GM23338 (cell line): ENCODE results near the gene LRRC42. TPM values are rescaled to one million over a fixed set of nuclear protein-coding genes. Genes with fewer than 3 reads are reported as not detected.
A peak's percentile ranks its signal among the peaks of the same experiment; 100 is the strongest.

Source experiments
- ATAC-seq: fragments of 200-7000 bp; cut with Tn5 transposase; 3 replicates; pipeline ENCODE4 v1.9.1; 2020
- DNase-seq: peaks from one replicate; pipeline ENCODE4 v3.0.0-alpha.2; 2015; ENCODE audit warnings: low spot score
- H2AFZ ChIP-seq: fragments of 200-600 bp; sonication (generic); 2 replicates; pipeline ENCODE4 v1.8.0; 2016; ENCODE audit warnings: antibody characterized with exemption, mild to moderate bottlenecking, moderate library complexity
- H3F3A ChIP-seq: fragments of 200-600 bp; sonication (generic); replicated peaks from 2 replicates; pipeline ENCODE4 v1.8.0; 2017; ENCODE audit warnings: antibody characterized with exemption, mixed run types, low read depth
- H3K27ac ChIP-seq: fragments of 200-600 bp; sonication (generic); 2 replicates; pipeline ENCODE4 v1.6.1; 2016; ENCODE audit warnings: low read depth
- H3K27me3 ChIP-seq: fragments of 200-600 bp; sonication (generic); 2 replicates; pipeline ENCODE4 v1.8.0; 2016; ENCODE audit warnings: mild to moderate bottlenecking, mixed run types, moderate library complexity; ENCODE audit not compliant: insufficient read depth
- H3K36me3 ChIP-seq: fragments of 200-600 bp; sonication (generic); 2 replicates; pipeline ENCODE4 v1.8.0; 2016; ENCODE audit warnings: mild to moderate bottlenecking; ENCODE audit not compliant: insufficient read depth
- H3K4me1 ChIP-seq: fragments of 200-600 bp; sonication (generic); 2 replicates; pipeline ENCODE4 v1.8.0; 2016; ENCODE audit warnings: mild to moderate bottlenecking, moderate library complexity; ENCODE audit not compliant: insufficient read depth
- H3K4me2 ChIP-seq: fragments of 200-600 bp; sonication (generic); 2 replicates; pipeline ENCODE4 v1.7.1; 2017; ENCODE audit warnings: mixed run types
- H3K4me3 ChIP-seq: fragments of 200-600 bp; sonication (generic); 2 replicates; pipeline ENCODE4 v1.6.1; 2016; ENCODE audit warnings: mixed run types
- H3K79me2 ChIP-seq: fragments of 200-600 bp; sonication (generic); replicated peaks from 2 replicates; pipeline ENCODE4 v1.8.0; 2017; ENCODE audit warnings: mild to moderate bottlenecking; ENCODE audit not compliant: insufficient read depth
- H3K9me2 ChIP-seq: fragments of 200-600 bp; sonication (generic); 2 replicates; pipeline ENCODE4 v1.8.0; 2017; ENCODE audit not compliant: insufficient read depth
- H4K20me1 ChIP-seq: fragments of 200-600 bp; sonication (generic); replicated peaks from 2 replicates; pipeline ENCODE4 v1.8.0; 2017; ENCODE audit warnings: mild to moderate bottlenecking; ENCODE audit not compliant: insufficient read depth
- H3K27ac Mint-ChIP-seq: 2 replicates; pipeline ENCODE4 v1.8.0; 2020; ENCODE audit warnings: inconsistent platforms, mild to moderate bottlenecking, moderate library complexity, mixed read lengths
- H3K27me3 Mint-ChIP-seq: 3 replicates; pipeline ENCODE4 v1.8.0; 2022; ENCODE audit warnings: low read depth, mild to moderate bottlenecking, moderate library complexity, mixed read lengths, inconsistent platforms; ENCODE audit not compliant: insufficient read depth, poor library complexity
- H3K36me3 Mint-ChIP-seq: 3 replicates; pipeline ENCODE4 v1.8.0; 2021; ENCODE audit warnings: low read depth, mild to moderate bottlenecking, inconsistent platforms, moderate library complexity, mixed read lengths
- H3K4me1 Mint-ChIP-seq: 3 replicates; pipeline ENCODE4 v1.8.0; 2020; ENCODE audit warnings: mild to moderate bottlenecking, inconsistent platforms, mixed read lengths
- H3K4me3 Mint-ChIP-seq: 3 replicates; pipeline ENCODE4 v1.8.0; 2021; ENCODE audit warnings: moderate library complexity, mild to moderate bottlenecking, inconsistent platforms, mixed read lengths
- H3K9me3 Mint-ChIP-seq: 3 replicates; pipeline ENCODE4 v1.8.0; 2020; ENCODE audit warnings: moderate library complexity, mild to moderate bottlenecking, inconsistent platforms, mixed read lengths
- CREB1 ChIP-seq: fragments of 250-450 bp; sonication (Bioruptor Pico); IDR thresholded peaks from 2 replicates; pipeline ENCODE4 v1.5.0; 2020; ENCODE audit warnings: low read depth, mild to moderate bottlenecking, moderate library complexity
- EZH2phosphoT487 ChIP-seq: fragments of 200-600 bp; sonication (generic); IDR thresholded peaks from one replicate; pipeline ENCODE4 v1.8.1; 2018; ENCODE audit warnings: antibody characterized with exemption; ENCODE audit not compliant: unreplicated experiment
- NANOG ChIP-seq: IDR thresholded peaks from 2 replicates; pipeline ENCODE4 v1.6.1; 2016; ENCODE audit warnings: antibody characterized with exemption, borderline replicate concordance
- STAT1 ChIP-seq: IDR thresholded peaks from one replicate; pipeline ENCODE4 v1.6.1; 2016; ENCODE audit warnings: antibody characterized with exemption; ENCODE audit not compliant: unreplicated experiment
- ZNF331 ChIP-seq: fragments of 250-450 bp; sonication (Bioruptor Pico); IDR thresholded peaks from 2 replicates; pipeline ENCODE4 v1.5.0; 2020; ENCODE audit warnings: low read depth, mild to moderate bottlenecking, moderate library complexity
- ZNF462 ChIP-seq: fragments of 250-450 bp; sonication (Bioruptor Pico); IDR thresholded peaks from 2 replicates; pipeline ENCODE4 v1.5.0; 2020; ENCODE audit warnings: mild to moderate bottlenecking, moderate library complexity
- polyA plus RNA-seq: library from polyadenylated mRNA; unstranded; fragments of >200 nt; fragmentation: Nextera tagmentation; extraction: Ambion mirVana; gene quantifications from 2 replicates; pipeline ENCODE4 v1.2.1, GENCODE V29; 2016
- total RNA-seq: library from RNA; depleted of rRNA; stranded (reverse); fragments of >200 nt; shearing (Covaris generic); gene quantifications from 2 replicates; pipeline ENCODE4 v1.2.3, GENCODE V29; 2014

Gene LRRC42
- total and polyA plus RNA-seq, 2 experiments from 2014 or later, result 25.9 to 48.1 TPM

DNA sequence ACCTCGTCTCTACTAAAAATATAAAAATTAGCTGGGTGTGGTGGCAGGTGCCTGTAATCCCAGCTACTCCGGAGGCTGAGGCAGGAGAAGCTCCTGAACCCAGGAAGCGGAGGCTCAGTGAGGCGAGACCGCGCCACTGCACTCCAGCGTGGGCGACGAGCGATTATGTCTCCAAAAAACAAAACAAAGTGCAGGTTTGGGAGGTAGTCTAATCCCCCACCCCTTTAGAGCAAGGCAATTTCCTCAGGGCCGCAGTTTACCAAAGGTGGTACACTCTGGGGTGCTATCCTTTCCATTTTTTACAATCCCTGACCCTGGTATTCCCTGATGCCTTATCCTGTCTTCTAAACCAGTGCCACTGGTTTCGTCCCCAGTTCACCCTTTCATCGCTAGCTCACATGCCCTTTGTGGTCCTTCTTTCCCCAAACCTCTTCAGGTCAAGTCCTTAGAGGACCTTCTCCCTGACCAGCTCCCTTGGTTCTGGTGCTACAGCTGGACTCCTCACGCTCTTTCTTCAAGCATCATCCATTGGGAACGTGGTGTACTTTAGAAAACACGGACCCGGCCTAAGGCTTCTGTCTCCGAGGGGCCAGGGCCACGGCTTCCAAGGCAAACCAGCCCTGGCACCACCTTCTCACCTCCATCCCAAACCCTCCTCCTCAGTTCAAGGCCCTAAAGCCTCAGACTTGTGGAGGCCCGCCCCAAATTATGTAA is 1.5 kb upstream of the LRRC42 start (continued):
- TF ChIP-seq ZNF462 (CRISPR knock-in tag) (no peak), STAT1 (no peak), ZNF331 (CRISPR knock-in tag) (no peak), NANOG (no peak), EZH2phosphoT487 (no peak), CREB1 (no peak)

GRCh38 chr1:53945183-53945432 is 1.0 kb upstream of the LRRC42 start:
- Histone ChIP-seq H3K4me1 (peaks cover 39% of the 10 kb centered on the region), H4K20me1 (peaks cover 9% of the 10 kb centered on the region), H3K36me3 (no peaks in the 10 kb centered on the region), H2AFZ (peak overlapping the region; percentile 96), H3K27me3 (no peaks in the 10 kb centered on the region), H3K9me2 (no peaks in the 10 kb centered on the region), H3K4me2 (peak overlapping the region; percentile 94), H3F3A (no peaks in the 10 kb centered on the region), H3K79me2 (peaks cover 50% of the 10 kb centered on the region), H3K27ac (no peak overlapping the region), H3K4me3 (peak overlapping the region; percentile 93)
- Mint-ChIP-seq H3K27ac (peak overlapping the region; percentile 76), H3K9me3 (no peaks in the 10 kb centered on the region), H3K4me1 (peaks cover 49% of the 10 kb centered on the region), H3K36me3 (no peaks in the 10 kb centered on the region; the same call in 2 of the 3 replicates), H3K4me3 (peak overlapping the region; percentile 89), H3K27me3 (peaks cover 3% of the 10 kb centered on the region)
- no peak for DNase-seq
- 0 out of 2 replicates have a peak, but pooled peaks have one; percentile 2 for TF ChIP-seq CREB1
- TF ChIP-seq ZNF331 (CRISPR knock-in tag), result no peak
- ATAC-seq, result no peak
